Measurements from ENCODE around the gene ABCA4. TPM values are rescaled to one million over a fixed set of nuclear protein-coding genes. Genes with fewer than 3 reads are reported as not detected.

The ABCA4 gene
- total RNA-seq, 6 experiments from 2014 or later = 0.49 to 0.99 (median 0.75) TPM

DNA sequence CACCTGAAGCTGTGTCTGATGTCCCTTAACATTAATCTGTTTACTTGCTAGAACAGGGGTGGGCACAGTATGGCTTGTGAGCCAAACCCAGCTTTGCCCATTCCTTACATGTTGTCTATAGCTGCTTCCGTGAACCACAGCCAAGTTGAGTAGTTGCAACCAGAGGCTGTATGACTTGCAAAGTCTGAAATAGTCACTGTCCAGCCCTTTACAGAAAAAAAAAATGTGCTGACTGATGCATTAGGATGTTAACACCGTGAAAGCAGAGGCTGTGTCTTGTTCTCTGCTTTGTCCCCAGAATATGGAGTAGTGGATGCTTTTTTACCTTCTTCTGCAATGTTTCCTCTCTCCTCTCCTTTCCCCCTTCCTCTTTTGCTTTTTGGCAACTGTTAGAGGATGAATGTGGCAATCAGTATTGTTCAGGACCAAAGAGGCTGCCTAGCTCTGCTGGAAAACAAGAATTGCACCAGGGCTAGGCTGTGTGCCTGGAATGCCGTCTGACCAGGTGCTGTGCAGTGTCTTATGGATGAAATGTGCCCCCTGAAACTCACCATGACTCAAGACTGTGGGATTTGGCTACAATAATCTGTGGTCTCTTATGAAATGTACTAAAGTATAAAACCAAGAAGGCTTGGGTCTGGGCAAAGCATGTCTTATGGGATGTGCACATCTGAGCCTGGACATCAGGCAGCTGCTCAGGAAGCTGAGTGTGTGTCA lies 132.2 kb downstream of the ABCA4 start:
- ATAC-seq (peak; percentile 31 to 76 (median 53)), DNase-seq (no peak)
- Histone ChIP-seq H3K27me3 (no peaks in the 10 kb centered on the region), H3K36me3 (no peaks in the 10 kb centered on the region), H3K9me3 (no peaks in the 10 kb centered on the region), H3K27ac (no peak overlapping the region), H3K4me3 (no peak overlapping the region), H3K4me1 (peaks cover 0 to 10% (median 0%) of the 10 kb centered on the region in 4 donors)
- TF ChIP-seq, protein P1, sequence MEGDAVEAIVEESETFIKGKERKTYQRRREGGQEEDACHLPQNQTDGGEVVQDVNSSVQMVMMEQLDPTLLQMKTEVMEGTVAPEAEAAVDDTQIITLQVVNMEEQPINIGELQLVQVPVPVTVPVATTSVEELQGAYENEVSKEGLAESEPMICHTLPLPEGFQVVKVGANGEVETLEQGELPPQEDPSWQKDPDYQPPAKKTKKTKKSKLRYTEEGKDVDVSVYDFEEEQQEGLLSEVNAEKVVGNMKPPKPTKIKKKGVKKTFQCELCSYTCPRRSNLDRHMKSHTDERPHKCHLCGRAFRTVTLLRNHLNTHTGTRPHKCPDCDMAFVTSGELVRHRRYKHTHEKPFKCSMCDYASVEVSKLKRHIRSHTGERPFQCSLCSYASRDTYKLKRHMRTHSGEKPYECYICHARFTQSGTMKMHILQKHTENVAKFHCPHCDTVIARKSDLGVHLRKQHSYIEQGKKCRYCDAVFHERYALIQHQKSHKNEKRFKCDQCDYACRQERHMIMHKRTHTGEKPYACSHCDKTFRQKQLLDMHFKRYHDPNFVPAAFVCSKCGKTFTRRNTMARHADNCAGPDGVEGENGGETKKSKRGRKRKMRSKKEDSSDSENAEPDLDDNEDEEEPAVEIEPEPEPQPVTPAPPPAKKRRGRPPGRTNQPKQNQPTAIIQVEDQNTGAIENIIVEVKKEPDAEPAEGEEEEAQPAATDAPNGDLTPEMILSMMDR (IDR thresholded peaks at IDR 0.05) = no peak
- no peak for TF ChIP-seq POLR2A (IDR thresholded peaks at IDR 0.05)
- intact Hi-C loops (cut with DNase I) = no loop called here
- WGBS (ENCODE audit: insufficient coverage, low coverage, low lambda C conversion rate, missing lambda C conversion rate) = 6% methylated on average over 2 of the region's 3 CpGs

DNA sequence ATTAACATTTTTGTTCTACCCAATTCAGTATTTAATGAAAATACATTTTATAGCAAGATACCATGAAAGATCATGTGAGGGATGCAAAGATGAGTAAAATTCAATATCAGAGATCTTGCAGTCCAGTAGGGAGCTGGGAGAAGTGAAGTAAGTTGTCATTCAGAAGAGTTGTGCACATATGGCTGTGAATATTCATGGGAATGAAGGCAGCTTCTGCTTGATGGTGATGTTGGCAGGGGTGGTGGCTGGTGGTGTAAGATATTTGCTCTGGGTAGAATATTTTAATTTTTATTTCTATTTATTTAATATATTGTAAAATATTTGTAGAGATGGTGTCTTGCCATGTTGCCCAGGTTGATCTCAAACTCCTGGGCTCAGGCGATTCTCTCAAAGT lies 139.7 kb downstream of the ABCA4 start:
- TF ChIP-seq POLR2A (IDR thresholded peaks at IDR 0.05) = no peak
- TF ChIP-seq, protein P1 (IDR thresholded peaks at IDR 0.05) = no peak
- no peak overlapping the region for H3K4me3 ChIP-seq
- DNase-seq (no peak), ATAC-seq (no peak)
- intact Hi-C loops (cut with DNase I) = no loop called here
- WGBS (ENCODE audit: insufficient coverage, low coverage, low lambda C conversion rate, missing lambda C conversion rate) = 75% methylated on average over 1 of the region's 1 CpG
- H3K36me3 ChIP-seq = no peaks in the 10 kb centered on the region
- peaks cover 0 to 20% (median 8%) of the 10 kb centered on the region in 4 donors for H3K4me1 ChIP-seq
- H3K27ac ChIP-seq = no peak overlapping the region
- H3K9me3 ChIP-seq = no peaks in the 10 kb centered on the region
- H3K27me3 ChIP-seq = no peaks in the 10 kb centered on the region

DNA sequence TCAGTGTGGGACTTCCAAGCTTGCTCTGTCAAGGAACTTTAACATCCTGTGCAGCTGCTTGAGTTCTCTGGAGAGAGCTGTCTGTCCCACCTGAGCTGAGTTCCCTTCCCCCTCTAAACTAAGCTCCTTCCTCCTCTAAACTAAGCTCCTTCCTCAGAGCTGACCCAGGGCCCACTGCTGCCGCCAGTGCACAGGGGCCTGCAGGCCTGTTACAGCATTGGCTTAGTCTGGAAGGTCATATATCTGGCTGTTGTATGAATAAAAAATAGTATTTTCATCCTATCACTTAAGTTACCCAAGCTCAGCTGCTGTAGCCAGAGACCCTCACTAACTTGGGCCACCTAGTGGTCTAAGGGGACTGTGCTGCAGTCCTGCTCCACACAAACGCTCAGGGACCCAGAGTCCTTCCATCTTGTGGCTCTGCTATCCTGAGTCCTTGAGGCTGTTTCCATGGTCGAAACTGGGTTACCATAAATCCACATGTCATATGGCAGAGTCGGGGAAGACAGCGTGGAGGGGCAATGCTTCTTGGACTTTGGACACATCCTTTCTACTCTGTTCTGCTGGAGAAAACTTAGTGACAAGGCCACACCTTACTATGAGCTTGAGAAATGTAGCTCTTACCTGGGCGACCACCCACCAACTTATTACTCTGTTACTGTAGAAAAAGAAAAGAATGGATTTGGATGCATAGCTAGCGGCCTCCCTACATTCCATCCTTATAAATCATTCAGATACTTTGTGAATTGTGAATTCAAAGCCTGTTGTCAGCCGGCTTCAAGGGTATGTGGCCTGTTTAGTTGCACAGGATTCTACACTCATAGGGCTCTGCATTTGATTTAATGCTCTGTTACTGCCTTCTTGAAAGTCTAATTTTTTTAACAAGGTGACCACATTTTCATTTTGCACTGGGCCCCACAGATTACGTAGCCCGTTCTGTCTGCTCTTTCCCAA lies 140.4 kb downstream of the ABCA4 start:
- DNase-seq (no peak), ATAC-seq (peak; percentile 19 to 44 (median 34))
- Histone ChIP-seq H3K36me3 (no peaks in the 10 kb centered on the region), H3K4me3 (peak overlapping the region in 1 of 3 donors; percentile 14), H3K9me3 (no peaks in the 10 kb centered on the region), H3K27me3 (no peaks in the 10 kb centered on the region), H3K27ac (peak overlapping the region; percentile 52 to 90 (median 83)), H3K4me1 (peaks cover 0 to 20% (median 8%) of the 10 kb centered on the region in 4 donors)
- 85% methylated on average over 7 of the region's 10 CpGs for WGBS (ENCODE audit: insufficient coverage, low coverage, low lambda C conversion rate, missing lambda C conversion rate)
- no peak for TF ChIP-seq POLR2A (IDR thresholded peaks at IDR 0.05)
- TF ChIP-seq, protein P1 (IDR thresholded peaks at IDR 0.05) = peak in 2 of 4 donors; percentile 23 to 29
- intact Hi-C loops (cut with DNase I) = no loop called here

DNA sequence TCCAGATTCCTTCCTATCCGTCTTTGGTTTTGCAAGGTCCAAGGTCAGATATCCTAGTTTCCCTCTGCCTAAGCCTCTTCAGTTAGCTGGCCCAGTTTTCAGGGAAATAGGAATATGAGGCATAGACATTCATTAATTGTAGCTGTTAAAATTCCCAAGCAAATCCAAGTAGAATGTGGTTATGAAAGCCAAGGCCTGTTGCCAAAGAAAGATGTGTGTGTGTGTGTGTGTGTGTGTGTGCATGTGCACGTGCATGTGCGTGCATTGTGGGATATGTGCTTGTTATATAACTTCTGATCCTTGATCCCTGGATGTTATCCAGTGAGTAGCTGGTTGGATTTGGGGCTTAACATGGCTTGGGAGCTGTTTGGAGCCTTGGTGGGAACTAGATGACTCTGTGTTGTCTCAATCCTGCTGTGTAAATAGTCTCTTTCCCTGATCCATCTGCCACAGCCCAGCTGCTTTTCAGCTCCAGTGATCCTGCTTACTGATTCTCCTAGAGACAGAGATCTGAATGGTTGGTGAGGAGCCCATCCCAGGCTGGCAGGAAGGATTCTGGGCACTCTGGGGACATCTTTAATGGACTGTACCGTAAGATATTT lies 141.1 kb downstream of the ABCA4 start:
- H3K9me3 ChIP-seq = no peaks in the 10 kb centered on the region
- peak overlapping the region in 1 of 3 donors; percentile 14 for H3K4me3 ChIP-seq
- H3K27ac ChIP-seq = peak overlapping the region; percentile 52 to 90 (median 83)
- peaks cover 0 to 20% (median 8%) of the 10 kb centered on the region in 4 donors for H3K4me1 ChIP-seq
- H3K36me3 ChIP-seq = no peaks in the 10 kb centered on the region
- TF ChIP-seq POLR2A (IDR thresholded peaks at IDR 0.05) = no peak
- TF ChIP-seq, protein P1 (IDR thresholded peaks at IDR 0.05) = no peak
- no peaks in the 10 kb centered on the region for H3K27me3 ChIP-seq
- intact Hi-C loops (cut with DNase I) = no loop called here
- WGBS (ENCODE audit: insufficient coverage, low coverage, low lambda C conversion rate, missing lambda C conversion rate) = 13% methylated on average over 4 of the region's 4 CpGs
- DNase-seq (peak in 2 of 3 donors; percentile 64 to 78), ATAC-seq (peak; percentile 94 to 97 (median 96))

Data from right lobe of liver (tissue), 6 donors.